Erythroblast (primary cell): Measurements from ENCODE around the gene LMAN2.

Experiments
- DNase-seq, 2 experiments: peaks; one replicate each; lab custom pipeline; 2025; lab: John Stamatoyannopoulos, UW
- GATA1 ChIP-seq: IDR thresholded peaks from 2 replicates; pipeline ENCODE4 v1.6.1; 2011; ENCODE audit warnings: low read depth, mild to moderate bottlenecking, control low read depth, low read length, moderate library complexity
- POLR2A ChIP-seq: IDR thresholded peaks from 2 replicates; pipeline ENCODE4 v1.6.1; 2011; ENCODE audit warnings: mild to moderate bottlenecking, low read length

LMAN2 gene

DNA sequence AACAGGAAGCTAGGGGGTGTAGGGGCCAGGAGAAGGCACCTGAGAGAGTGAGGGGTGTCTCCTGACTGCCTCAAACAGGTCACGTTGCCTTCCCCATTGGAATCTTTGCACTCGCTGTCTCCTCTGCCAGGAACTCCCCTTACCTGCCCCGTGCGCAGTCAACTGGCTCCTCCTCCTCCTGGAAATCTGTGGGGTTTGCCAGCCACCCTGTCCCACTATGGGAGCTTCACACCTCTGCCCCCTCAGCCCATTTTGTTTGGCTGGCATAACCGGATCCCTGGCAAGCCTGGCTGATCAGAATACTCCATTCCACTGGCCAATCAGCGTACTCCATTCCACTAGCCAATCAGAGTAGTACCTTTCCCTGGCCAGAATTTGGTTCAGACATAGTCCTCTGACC, 22.3 kb upstream of the LMAN2 start:
- no peak for TF ChIP-seq POLR2A
- TF ChIP-seq GATA1: no peak
- DNase-seq: no peak

DNA sequence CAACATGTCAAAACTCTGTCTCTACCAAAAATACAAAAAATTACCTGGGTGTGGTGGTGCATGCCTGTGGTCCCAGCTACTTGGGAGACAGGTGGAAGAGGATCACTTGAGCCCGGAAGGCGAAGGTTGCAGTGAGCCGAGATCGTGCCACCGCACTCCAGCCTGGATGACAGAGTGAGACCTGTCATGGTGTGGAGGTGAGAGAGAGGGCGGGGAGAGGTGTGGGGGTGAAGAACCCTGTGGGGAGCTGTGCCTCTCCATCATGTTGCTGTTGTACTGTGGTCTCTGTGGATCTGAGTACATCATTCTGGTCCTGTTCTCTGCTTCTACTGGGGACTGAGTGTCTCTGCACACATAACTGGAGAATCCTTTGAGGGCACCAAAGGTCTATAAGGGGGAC, 21.4 kb upstream of the LMAN2 start:
- no peak for TF ChIP-seq POLR2A
- no peak for TF ChIP-seq GATA1
- no peak for DNase-seq

DNA sequence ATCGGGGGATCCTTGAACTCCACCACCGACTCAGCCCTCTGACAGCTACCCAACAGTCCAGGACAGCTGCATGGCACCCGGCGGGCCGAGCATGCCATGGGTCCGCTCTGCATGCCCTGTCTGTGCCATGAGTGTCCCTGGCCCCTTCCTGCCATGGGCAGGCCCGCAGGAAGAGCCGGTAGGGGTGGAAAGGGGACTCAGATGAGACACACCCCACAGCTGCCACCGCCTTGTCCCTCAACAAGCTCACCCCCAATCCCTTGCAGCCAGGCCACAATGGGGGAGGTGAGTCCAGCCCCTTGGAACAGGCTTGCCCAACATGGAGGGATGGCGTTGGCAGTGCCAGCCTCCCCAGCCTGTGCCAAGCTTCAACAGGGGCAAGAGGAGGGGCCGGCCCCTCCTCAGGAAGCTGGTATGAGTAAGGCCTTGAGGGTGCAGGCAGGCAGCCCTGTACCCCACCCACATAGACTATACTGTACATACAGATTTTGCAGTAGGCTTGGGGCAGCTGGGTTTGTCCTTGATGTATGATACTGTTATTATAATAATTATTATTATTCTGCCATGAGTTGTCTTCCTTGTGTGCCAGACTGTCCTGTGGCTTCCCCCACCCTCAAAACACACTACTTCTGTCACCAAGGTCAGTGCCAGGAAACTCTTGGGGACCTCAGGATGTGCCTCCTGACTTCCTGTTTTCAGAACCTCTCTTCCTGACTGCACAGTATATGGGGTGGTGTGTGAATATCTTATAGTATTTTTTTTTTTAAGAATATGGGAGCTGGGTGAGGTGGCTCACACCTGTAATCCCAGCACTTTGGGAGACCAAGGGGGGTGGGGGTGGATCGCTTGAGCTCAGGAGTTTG, 20.8 kb upstream of the LMAN2 start:
- DNase-seq: no peak
- TF ChIP-seq GATA1 (no peak), POLR2A (no peak)

DNA sequence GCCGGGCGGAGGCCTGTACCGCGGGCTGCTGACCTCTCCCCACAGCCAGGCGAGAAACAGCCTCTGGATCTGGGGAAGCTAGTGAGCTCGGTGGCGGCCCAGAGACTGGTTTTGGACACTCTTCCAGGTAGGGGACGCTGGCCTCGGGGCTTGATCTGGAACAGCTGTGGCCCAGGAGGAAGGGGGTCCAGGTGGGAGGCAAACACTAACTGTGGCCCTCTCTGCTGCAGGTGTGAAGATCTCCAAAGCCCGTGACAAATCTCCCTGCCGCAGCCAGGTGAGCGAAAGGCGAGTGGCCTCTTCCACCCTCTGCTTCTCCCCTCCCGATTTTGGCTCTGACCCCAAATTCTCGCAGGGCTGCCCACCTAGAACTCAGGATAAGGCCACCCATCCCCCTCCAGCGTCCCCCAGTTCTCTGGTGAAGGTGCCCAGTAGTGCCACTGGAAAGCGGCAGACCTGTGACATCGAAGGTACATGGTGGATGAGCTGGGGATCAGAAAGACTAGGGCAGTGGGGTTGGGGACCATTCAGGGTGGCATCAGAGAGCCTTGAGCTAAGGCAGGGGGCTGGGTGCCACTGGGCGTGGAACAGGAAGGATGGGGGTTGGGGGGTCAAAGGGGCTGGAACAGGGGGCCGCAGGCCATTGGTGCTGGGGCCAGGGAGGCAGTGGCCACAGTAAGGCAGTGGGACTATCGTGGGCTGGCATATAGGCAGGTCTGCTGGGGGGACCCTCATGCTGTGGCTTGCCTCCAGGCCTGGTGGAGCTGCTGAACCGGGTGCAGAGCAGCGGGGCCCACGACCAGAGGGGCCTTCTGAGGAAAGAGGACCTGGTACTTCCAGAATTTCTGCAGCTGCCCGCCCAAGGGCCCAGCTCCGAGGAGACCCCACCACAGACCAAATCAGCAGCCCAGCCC, 19.9 kb upstream of the LMAN2 start:
- DNase-seq: no peak
- TF ChIP-seq POLR2A (no peak), GATA1 (no peak)

DNA sequence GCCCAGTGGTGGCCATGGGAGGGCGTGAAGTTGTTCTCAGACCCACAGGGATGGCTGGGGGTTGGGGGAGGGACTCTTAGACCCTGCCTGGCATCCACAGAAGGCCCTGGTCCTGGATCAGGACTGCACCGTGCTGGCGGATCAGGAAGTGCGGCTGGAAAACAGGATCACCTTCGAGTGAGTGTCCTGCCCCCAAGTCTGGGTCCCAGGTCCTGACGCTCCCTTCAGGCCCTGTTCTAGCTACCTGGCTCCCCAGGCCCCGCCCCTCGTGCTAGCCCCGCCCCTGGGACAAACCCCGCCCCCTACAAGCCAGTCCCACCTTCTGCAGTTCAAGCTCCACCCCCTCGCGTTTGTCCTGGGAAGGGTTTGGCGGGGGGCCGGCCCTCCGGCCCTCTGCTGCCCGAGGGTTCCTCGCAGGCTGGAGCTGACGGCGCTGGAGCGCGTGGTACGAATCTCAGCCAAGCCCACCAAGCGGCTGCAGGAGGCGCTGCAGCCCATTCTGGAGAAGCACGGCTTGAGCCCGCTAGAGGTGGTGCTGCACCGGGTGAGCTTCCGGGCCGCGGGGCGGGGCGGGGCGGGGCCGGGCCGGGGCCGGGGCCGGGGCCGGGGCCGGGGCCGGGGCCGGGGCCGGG, 19.1 kb upstream of the LMAN2 start:
- DNase-seq: peak; percentile 84 to 88
- TF ChIP-seq GATA1: no peak
- no peak for TF ChIP-seq POLR2A

DNA sequence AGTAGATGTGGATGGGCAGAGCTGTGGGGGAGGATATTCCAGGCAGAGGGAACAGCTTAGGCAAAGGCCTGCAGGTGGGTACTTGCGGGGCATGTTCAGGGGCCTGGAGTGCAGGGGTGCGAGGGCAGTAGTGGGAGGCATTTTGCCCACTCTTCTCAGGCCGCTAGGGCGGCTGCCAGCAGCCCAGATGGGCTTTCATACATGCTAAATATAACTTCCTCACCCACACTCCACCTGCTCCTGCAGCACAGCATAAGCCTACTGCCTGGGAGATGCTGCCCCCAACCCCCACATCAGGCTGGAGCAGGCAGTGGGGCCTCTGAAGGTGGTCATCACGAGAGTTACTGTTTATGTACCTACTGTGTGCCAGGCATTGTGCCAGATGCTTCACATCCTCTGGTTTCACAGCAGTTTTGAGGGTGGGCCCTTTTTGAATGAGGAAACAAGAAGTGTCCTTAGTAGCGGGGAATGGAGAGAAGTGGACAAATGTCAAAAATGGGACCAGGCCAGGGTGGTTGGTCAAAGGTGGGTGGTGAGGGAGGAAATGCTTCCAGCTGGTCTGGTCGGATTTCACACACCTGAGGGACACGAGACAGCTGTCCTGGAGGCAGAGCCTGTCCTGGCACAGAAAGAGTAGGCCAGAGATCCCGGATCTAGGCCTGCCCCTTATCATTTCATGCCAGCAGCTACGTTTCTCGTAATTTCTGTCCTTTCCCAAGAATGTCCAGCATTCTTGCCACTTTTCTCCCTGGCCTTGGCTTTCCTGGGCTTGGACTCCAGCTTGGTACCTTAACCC, 18.4 kb upstream of the LMAN2 start:
- peak in 1 of 2 experiments; percentile 30 for DNase-seq
- TF ChIP-seq GATA1 (no peak), POLR2A (no peak)

DNA sequence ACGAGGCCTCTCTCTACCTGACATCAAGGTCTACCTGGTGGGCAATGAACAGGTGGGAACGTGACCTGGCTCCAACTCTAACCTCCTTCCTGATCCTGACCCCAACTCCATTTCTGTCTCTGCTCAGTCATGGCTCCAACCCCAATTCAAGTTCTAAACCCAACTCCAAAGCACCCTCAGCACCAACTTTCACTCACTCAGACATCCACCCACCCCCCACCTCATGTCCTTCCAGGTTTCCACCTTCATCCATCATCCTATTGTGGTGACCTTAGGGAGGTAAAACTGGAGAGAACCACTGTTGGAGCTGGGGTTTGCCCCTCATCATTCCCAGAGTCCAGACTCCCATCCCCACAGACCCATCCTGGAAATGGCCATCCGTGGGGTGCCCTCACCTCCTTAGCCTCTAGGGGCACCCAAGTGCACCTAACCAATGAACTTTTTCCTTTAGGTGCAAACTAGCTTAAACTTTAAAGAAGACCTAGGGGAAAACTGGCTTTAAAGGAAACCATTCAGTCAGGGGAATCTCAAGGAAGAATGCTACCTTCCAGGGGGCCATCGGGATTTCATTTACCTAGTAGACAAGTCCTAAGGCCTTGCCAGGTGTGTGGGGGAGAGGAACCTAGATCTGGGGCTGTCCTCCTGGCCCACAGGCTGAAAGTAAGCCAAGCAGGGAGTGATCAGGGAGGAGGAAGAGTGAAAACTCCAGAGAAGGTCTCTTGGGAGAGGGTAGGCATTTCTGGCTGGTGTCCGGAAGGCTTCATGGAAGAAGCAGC, 17.6 kb upstream of the LMAN2 start:
- DNase-seq: peak; percentile 40 to 59

DNA sequence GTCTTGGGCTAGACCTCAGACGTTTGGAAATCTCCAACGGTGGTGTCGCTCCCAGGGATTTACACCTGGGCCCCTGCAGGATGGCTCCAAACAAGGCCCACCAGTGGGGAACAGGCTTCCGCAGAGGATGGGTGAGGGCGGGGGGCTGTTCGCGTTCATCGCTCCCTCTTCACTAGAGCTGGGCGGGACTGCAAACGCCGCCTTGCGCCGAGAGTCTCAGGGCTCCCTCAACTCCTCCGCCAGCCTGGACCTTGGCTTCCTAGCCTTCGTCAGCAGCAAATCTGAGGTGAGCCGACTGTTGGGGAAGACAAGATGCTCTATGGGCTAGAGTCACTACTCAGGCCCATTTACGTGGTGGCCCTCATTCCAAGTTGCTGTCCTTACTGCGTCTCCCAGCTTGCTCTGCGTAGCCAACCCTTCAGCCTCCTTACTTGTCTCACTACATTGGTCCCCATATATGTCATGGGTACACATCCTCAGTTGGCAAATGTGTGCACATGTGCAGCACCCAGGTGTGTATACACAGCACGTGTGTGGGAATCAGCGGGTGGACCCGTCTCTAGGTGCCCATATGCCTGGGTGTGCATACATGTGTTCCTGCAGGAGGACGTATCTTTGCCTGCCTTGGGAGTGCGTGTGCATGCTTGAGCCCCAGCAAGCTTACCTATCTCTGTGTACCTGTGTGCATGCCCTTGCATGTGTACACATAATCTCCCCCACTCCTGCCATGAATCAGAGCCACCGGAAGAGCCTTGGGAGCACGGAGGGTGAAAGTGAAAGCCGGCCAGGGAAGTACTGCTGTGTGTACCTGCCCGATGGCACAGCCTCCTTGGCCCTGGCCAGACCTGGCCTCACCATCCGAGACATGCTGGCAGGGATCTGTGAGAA, 16.8 kb upstream of the LMAN2 start:
- TF ChIP-seq POLR2A (no peak), GATA1 (no peak)
- no peak for DNase-seq

More for the DNA sequence above, 17.6 kb upstream of the LMAN2 start:
- TF ChIP-seq GATA1 (no peak), POLR2A (no peak)

DNA sequence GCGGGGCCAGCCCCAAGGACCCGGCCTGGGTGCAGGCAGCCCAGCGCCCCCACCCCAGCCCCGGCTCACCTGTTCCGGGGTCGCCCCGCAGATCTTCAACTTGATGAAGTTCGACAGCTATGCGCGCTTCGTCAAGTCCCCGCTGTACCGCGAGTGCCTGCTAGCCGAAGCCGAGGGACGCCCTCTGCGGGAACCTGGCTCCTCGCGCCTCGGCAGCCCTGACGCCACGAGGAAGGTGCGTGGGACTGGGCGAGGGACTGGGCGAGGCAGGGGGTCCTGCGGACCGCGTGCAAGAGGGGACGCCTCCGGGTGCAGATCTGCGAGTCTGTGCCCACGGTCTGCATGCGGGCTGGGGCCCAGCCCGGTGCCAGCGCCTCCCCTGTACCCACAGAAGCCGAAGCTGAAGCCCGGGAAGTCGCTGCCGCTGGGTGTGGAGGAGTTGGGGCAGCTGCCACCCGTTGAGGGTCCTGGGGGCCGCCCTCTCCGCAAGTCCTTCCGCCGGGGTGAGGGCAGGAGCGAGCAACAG, 15.9 kb upstream of the LMAN2 start:
- no peak for DNase-seq
- TF ChIP-seq GATA1: no peak
- TF ChIP-seq POLR2A: no peak

DNA sequence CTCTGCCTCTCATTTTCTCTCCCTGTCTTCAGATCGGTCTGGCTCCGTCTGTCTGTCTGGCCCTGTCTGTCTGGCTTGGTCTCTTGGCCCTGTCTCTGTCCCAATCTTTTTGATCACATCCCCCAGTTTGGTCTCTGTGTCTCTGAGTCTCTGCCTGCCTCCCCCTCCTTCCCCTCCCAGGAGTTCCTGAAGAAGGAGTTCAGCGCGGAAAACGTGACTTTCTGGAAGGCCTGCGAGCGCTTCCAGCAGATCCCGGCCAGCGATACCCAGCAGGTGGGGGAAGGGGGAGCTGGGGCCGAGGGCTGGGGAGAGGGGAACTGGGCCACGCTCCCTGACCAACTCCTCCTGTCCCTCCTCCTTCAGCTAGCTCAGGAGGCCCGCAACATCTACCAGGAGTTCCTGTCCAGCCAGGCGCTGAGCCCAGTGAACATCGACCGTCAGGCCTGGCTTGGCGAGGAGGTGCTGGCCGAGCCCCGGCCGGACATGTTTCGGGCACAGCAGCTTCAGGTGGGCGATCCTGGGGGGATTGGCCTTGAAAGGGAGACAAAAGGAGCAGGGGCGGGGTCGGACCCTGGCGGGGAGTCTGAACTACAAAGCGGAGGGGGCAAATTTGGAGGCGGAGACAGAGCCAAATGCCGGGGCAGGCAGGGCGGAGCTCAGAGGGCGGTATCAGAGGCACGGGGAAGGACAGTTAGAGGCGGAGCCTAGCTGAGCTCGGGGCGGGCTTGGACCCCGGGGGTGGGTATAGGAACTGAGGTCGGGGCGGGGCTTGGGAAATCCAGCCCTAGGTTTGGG, 15.3 kb upstream of the LMAN2 start:
- peak; percentile 31 to 39 for DNase-seq
- TF ChIP-seq GATA1 (no peak), POLR2A (no peak)
